ENCODE data around the gene MDM1. TPM values are rescaled to one million over a fixed set of nuclear protein-coding genes. Genes with fewer than 3 reads are reported as not detected.

Gene MDM1
- total RNA-seq, 1 donor from 2014 or later: 5.0 TPM

- intact Hi-C loops (cut with DNase I): no loop called here
- DNase-seq (ENCODE audit: low spot score): no peak
These were observed 45.8 kb downstream of the MDM1 start for GRCh38 chr12:68286396-68286795.

DNA sequence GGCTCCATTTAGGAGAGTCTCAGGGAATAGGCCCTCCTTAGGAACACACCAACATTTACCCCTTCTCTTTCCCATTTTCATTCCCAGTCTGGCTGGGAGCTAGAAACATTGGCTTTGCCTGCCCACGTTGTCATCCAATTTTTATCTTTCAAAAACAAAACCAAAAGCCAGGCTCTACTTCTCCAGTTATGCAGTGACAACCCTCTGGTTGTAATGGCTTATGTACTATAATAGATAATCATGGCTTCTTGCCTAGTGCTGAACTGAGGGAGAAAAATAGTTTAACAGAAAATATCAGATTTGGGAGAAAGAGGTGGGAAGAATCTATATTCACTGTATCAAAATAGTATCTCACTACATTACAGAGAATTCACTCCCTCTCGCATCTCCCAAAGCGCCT lies 46.6 kb downstream of the MDM1 start:
- DNase-seq (ENCODE audit: low spot score): no peak
- intact Hi-C loops (cut with DNase I): no loop called here

- DNase-seq (ENCODE audit: low spot score): no peak
- intact Hi-C loops (cut with DNase I): no loop called here
These were observed 50.7 kb downstream of the MDM1 start for GRCh38 chr12:68281322-68282077.

DNA sequence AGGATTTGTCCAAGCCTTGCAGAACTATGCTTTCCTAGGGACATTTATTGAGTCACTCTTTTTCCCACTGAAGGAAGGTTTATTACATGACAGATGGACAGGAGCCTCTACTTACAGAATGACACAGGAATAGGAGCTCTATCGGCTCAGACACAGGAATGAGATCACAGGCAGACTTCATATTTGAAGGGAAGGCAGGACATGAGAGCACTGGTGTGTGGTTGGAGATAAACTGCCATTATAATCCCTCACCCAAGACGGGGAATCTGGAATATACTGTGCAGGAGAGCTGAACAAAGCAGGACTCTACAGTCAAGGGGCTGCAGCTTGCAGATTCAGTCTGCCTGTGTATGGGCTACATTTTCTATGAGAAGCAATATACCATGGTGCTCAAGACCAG lies 51.9 kb downstream of the MDM1 start:
- intact Hi-C loops (cut with DNase I): no loop called here
- DNase-seq (ENCODE audit: low spot score): no peak

DNA sequence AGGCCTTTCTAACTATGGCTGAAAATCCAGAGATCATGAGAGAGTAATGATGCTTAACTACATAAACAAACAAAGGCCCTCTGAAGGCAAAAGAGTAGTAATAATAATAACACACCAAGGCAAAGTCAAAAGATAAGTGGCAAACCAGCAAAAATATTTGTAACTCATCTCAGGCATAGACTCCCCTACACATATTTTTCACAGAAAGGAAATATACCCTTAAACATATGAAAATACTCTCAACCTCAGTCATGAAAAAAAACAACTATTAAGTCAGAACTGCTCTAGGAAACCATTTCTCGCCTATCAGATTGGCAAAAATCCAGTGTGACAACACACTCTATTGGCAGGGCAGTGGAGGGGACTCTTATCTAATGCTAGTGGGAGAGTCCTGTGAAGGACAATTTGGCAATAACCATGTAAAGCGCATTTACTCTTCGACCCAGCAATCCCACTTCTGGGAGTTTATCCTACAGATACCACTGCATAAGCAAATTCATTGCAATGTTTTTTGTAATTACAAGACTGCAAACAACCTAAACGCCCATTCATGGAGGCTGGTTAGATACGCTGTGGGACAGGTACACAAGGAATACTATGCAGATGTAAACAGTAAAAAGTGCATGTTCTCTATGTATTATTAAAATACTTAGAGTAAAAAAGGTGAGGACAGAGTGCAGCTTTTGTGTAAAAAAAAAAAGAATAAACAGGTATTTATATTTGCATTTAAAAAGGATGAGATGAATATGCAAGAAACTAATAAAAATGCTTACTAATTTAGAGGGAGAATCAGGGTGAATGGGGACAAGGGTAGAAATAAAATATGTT lies 52.7 kb downstream of the MDM1 start:
- intact Hi-C loops (cut with DNase I): no loop called here
- no peak for DNase-seq (ENCODE audit: low spot score)

DNA sequence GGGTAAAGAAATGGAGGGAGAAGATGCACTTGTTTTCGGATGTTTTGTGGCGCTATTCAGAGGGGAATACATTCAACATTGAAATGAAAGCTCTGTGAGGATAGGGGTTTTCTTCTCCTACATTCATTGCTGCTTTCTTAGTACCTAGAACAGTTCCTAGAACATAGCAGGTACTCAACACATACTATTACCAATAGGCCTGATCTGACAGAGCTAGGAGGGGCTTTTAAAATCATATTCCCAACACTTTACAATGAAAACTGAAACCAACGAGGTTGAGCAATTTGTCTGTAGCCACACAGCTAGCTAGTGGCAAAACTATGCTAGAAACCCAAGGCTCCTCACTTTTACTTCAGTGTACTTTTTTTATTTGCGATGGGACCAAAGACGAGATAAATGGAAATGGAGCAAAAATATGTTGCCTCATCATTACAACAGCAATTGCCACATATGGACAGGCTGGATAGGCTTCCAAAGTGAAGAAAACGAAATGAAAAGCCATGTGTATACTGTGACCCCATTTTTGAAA lies 55.7 kb downstream of the MDM1 start:
- DNase-seq (ENCODE audit: low spot score): no peak
- intact Hi-C loops (cut with DNase I): no loop called here

GRCh38 chr12:68272732-68273131 lies 59.4 kb downstream of the MDM1 start:
- no peak for DNase-seq (ENCODE audit: low spot score)
- intact Hi-C loops (cut with DNase I): no loop called here

DNA sequence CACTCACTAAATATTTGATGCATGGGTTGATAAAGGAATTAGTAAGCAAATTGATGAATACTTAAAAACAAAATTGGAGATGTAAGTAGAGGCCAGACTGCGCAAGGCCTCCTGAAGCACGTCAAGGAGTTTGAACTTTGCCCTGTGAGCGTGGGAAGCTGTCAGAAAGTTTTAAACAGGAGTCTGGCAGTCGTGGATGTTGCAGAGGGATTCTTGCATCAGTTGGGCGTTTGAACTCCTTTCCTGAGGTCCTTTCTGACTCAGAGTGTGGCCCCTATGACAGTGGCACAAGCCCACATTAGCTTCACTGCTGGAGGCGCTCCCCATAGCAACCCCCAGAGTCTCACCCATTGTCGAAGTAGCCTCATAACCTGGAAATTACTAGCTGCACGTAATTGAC lies 60.8 kb downstream of the MDM1 start:
- intact Hi-C loops (cut with DNase I): no loop called here
- DNase-seq (ENCODE audit: low spot score): no peak

- intact Hi-C loops (cut with DNase I): no loop called here
- no peak for DNase-seq (ENCODE audit: low spot score)
These were observed 61.8 kb downstream of the MDM1 start for GRCh38 chr12:68270358-68270757.

DNA sequence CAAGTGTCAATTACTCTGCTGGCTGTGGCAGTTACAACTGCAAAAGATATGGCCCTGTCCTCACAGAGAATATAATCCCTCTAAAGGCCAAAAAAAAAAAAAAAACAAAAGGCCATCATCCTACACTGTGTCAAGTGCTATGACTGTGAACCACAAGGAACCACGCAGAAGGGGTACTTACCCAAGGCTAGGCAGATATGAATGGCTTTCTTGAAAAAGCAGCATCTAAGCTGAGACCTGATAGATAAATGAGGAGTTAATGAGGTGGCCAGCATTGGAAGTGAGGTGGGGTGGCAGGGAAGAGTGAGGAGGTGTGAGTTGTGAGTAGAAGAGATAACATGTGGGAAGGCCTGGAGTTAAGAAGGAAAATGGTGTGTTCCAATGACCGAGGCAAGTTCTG lies 62.4 kb downstream of the MDM1 start:
- no peak for DNase-seq (ENCODE audit: low spot score)
- intact Hi-C loops (cut with DNase I): no loop called here

GRCh38 chr12:68268967-68269366 lies 63.2 kb downstream of the MDM1 start:
- DNase-seq (ENCODE audit: low spot score): no peak
- intact Hi-C loops (cut with DNase I): no loop called here

GRCh38 chr12:68267892-68268396 lies 64.2 kb downstream of the MDM1 start:
- DNase-seq (ENCODE audit: low spot score): no peak
- intact Hi-C loops (cut with DNase I): no loop called here

GRCh38 chr12:68264857-68265256 lies 67.3 kb downstream of the MDM1 start:
- intact Hi-C loops (cut with DNase I): no loop called here
- no peak for DNase-seq (ENCODE audit: low spot score)

DNA sequence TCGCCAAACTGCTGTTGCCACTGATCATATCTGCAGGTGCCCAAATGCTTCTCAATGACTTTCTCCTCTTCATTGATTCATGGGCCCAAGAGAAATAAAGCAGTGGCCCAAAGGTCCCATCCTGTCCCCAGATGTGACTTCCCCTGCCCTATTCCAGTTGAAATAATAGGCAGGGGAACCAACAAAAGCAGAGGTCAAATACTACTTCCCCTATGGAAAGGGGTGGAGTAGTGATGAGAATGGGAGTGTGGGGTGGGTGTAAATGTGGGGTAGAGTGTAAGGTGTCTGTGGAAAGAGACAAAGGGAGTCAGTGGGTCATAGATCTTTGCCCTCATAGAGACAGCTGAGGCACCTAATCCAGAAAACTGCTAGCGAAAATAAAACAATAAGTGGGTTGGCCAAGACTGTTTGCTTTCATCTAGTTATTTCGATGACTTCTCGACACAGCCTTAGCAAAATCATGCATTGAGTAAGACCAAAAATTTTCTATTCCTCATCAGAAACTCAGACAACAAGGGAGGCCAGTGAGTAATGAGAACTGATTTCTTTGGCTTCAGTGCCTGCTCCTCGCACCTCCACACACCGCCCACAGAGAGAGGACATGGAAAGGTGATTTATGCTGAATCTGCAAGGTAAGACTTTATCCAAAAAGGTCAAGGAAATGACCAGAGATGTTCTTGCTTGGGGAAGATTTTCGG lies 67.9 kb downstream of the MDM1 start:
- intact Hi-C loops (cut with DNase I): no loop called here

GRCh38 chr12:68263366-68263765 lies 68.8 kb downstream of the MDM1 start:
- intact Hi-C loops (cut with DNase I): no loop called here

More for the DNA sequence above, 67.9 kb downstream of the MDM1 start:
- no peak for DNase-seq (ENCODE audit: low spot score)

DNA sequence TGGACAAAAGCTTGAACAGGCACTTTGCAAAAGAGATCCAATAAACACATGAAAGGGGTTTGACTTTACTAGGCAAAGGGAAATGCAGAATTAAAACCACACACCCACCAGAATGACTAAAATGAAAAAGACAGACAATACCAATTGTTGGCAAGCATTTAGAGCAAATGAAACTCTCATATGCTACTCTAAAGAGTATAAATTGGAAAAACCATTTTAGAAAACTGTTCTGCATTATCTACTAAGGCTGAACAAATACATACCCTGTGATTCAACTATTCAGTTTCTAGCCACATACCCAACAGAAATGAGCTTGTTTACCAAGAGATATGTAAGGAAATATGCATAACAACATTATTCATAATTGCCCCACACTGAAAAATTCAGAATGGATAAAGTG lies 70.3 kb downstream of the MDM1 start:
- DNase-seq (ENCODE audit: low spot score): no peak
- intact Hi-C loops (cut with DNase I): no loop called here

More at GRCh38 chr12:68263366-68263765, 68.8 kb downstream of the MDM1 start:
- no peak for DNase-seq (ENCODE audit: low spot score)

GRCh38 chr12:68260153-68260552 lies 72.0 kb downstream of the MDM1 start:
- no peak for DNase-seq (ENCODE audit: low spot score)
- intact Hi-C loops (cut with DNase I): no loop called here

GRCh38 chr12:68259318-68259940 lies 72.7 kb downstream of the MDM1 start:
- intact Hi-C loops (cut with DNase I): no loop called here

GRCh38 chr12:68253504-68253903 lies 78.7 kb downstream of the MDM1 start, which contains the start of gene IL22:
Gene IL22, minus strand, starts transcription at chr12:68253604. Its CDS starts 156 bp downstream, at chr12:68253448.
- intact Hi-C loops (cut with DNase I): no loop called here
- no peak for DNase-seq (ENCODE audit: low spot score)

More at GRCh38 chr12:68259318-68259940, 72.7 kb downstream of the MDM1 start:
- DNase-seq (ENCODE audit: low spot score): no peak

Measured in cardiac septum (tissue), 1 donor.